Stimulated activated CD4-positive, alpha-beta T cell treated with anti-CD3 and anti-CD28 coated beads, Interleukin-12 subunit alpha, Interleukin-12 subunit beta, amount 100 ng/mL, for 48 hours (primary cell): Measurements from ENCODE around the gene RBM20.
"Not testable (repeated sequence)": the region's sequence is repeated elsewhere in the genome, so short reads cannot be mapped to it uniquely, and the experiment has no call there.

Experiments
- DNase-seq, 3 donors: peaks; one replicate each; pipeline ENCODE4 v3.0.0-alpha.2; 2020; ENCODE audit warnings: low read depth in 2 of 3, low spot score in 1 of 3

The RBM20 gene

DNA sequence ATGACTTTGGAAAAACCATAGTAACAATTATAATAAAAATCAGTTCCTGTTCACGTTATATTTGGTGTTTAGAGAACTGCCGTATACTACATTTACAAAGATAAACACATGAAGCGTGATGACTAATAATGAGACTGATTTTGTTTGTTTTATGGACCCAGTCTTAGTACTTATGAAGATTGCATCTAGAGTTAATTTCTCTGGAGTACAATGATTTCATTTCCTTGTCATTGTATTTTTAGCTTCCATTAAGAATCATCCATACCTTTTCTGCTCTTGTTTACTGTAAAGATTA lies 2.9 kb downstream of the RBM20 start:
- DNase-seq: no peak

DNA sequence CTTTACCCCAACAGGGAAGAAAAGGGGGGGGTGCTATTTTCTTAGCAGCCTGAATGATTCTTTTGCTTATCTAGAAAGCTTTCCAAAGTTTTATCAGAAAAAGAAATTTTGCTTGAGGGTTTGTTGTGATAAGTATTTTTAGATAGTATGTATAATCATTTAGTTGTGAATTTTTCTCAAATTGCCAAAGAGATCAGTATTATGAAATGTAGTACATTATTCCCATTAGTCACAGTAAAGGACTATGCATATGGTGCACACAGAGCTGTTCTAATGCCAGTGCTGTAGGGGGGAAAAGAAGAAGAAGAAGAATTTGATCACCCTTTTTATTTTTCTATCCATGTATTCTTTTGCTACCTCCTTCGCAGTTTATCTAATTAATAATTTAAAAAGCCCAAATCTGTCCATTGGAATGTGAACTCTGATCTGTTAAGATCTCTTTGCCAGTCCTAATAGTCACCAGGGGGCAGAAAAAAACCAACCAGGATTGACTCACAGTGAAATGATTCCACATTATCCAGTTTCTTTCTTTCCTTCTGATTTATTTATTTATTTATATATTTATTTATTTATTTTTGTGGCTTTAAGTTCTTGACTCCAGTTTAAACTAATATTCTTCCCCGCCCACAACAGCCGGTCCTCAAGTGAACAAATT lies 4.7 kb downstream of the RBM20 start:
- no peak for DNase-seq

DNA sequence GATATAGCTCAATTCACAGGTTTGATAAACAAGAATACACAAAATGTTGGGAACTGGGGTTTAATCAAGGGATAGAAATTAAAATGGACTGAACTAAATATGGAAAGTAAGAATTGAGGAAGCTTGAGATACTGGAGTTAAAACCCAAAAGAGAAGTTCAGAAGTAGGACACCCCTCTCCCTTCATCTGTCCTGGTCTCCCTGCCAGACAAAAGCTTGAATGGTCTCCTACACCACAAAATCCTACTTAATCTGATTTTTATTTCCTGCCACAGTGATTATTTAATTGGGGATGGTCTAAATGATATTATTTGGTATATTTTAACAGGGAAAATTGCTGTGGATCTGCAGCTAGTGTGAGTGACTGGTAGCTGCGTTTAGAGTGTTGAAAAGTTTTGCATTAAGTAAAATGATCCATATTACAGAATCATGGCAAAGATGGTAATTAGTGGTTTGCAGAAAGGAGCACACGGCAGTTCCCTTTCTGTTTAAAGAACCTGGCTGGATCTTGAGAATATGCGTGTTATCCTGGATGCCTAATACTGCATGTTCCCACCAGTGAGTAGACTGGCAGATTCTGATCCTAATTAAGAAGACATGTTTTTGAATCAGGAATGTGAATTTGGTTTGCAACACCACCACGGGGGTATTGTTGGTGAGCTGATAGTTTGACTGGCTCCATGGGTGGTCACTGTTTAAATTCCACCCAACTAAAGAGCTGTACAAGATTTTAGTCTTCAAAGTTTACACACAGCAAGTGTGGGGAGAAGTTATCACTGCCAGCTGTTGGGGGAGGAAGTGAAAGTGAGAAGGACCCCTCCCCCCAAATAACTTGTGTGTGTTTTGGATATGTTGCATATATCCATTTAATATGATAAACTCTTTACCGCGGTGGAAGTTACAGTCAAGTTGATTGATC lies 5.5 kb downstream of the RBM20 start:
- no peak for DNase-seq

DNA sequence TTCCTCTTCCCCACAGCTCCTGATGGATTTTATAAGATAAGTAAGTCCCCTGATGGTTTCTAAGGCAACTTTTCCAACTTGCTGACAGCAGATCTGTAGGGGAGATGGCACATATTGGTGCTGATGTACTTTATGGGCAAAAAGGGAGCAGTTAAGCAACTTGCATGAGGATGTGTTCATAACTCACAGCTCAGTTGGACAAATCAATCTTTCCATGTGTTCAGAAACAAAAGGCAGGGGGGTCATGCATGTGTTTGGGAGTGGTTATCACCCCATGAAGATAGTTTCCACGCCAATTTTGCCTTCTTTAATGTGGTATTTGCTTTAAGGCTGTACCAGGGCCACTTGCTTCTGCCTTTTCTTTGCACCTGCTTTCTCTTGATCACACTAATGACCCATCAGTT lies 6.1 kb downstream of the RBM20 start:
- DNase-seq: no peak

DNA sequence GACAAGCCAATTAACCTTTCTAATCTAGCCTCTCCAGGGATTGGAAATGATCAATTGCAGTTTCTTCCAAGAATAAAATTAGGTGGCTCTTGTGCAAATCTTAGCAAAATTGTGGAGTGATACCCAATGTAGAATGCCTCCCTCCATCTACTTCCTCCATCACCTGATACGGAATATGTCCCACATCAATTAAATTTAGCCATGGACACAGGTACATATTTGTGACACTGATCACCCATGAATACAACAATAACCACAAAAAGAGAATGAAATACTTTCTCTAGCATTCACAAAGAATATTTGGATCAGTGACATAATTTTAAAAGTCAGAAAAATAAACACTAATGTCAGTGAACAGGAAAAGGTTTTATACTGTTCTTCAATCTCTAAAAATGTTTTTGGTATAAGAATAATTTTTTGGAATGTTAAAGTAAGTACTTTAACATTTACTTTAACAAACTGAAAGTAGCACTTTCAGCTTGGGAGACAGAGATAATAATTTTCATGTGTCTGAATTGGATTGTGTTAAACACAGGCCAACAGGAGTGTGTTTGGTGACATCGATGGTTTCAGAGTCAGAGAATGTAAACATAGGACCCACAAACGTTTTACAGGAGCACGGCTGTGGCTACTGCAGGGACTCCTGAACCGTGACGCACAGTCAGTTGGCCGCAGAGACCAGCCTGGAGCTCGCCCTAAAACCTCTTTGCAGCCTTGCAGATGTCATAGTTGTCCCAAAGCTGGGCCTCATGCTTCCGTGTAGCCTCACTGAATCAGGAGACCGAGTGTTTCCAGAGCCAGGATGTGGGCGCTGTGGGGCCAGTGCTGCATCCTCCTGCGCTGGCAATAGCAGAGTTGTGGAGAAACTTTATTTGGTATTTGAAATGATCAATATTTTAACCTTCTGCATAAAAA lies 7.2 kb downstream of the RBM20 start:
- no peak for DNase-seq

DNA sequence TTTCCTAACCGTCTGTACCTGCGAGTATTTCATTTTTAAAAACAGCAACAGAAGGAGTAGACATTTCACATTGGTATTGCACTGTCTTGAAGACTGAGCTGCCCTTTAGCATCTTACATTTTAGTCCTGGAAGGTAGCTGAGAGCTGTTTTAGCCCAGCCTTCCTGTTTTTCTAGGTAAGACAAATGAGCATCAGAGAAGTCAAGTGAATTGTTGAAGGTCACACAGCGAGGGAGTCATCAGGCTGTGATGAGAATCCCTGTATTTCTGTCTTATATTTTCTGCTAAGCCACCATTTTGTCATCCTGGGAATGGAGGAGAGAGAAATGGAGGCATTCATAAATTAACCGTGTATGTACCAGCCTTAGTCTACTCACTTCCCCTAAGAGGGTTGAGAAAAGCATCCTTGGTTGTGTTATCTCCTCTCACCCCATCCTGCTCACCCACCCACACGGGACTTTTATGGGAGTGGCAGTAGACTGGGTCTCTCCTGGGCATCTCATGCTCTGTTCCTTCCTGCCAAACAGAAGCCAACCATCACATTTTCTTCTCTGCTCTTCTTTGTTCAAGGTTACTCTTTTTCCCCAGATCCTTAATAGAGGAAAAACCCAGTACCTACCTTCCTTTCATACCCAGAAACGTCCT lies 8.5 kb downstream of the RBM20 start:
- DNase-seq: no peak

DNA sequence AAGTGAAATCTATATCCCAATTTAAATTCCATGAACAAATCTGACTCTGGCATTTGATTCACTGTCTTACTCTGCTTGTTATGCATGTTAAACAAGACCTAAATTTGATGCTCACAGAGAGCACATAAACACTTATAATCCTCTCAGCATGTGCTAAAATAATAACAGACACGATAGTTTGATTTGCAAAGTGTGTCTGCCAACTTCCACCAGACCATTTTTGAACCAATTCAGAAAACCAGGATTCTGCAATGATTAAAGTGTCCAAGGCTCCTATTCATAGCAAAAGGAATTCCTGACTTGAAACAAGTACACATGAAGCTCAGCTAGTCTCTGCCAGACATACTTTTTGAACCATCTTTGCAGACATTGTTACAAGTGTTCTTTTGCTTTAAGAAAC lies 11.2 kb downstream of the RBM20 start:
- no peak for DNase-seq

DNA sequence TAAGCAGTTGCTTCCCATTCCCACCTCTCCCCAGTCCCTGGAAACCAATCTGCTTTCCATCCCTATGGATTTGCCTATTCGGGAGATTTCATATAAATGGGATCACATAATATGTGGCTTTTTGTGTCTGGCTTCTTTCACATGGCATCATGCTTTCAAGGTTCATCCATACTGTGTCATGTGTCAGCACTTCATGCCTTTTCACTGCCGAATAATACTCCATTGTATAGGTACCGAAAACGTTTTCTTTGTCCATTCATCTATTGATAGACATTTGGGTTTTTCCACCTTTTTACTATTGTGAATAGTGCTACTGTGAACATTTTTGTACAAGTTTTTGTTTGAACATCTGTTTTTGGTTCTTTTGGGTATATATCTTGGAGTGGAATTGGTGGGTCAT lies 12.5 kb downstream of the RBM20 start:
- DNase-seq: no peak

DNA sequence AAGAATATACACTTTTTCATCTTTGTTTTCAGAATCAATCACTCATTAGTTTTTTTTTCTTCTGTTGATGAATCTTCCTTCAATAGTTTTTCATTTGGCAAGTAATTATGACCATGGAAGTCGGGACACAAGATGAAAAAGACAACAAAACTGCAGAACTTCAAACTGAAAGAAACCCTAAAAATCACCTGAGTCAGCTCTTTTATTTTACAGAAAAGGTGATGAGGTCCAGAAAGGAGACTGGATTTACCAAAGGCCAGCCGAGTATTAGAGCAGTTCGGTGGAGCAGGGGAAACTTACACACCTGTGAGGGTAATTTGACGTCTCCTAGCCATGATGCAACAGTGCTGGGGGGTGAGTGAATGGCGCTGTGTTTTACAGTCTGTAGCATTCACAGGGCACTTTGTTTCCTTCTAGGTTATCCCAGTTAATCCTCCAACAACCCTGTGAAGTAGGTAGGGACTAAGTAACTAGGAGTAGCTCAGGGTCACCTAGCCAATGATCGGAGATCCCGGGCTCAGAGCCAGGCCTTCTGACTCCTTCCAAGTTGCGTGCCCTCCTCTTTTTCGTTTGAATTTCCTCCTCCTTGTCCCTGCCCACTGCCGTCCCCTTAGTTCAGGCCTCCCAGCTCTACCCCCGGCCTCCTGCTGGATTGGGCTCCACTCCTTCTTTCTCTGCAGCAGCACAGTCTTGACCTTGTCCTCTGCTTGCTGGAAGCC lies 14.0 kb downstream of the RBM20 start:
- no peak for DNase-seq

DNA sequence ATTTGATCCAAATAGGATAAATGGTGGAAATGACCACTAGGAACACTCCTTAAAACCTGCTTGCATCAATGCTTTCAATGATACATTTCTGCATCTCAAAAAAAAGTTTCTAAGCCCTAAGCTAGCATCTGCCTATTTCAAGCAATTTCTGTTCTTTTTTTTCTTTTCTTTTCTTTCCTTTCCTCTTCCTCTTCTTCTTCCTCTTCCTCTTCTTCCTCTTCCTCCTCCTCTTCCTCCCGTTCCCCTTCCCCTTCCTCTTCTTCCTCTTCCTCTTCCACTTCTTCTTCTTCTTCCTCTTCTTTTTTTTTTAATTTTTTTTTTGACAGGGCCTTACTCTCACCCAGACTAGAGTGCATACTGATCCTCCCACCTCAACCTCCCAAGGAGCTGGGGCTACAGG lies 15.4 kb downstream of the RBM20 start:
- DNase-seq: no peak

DNA sequence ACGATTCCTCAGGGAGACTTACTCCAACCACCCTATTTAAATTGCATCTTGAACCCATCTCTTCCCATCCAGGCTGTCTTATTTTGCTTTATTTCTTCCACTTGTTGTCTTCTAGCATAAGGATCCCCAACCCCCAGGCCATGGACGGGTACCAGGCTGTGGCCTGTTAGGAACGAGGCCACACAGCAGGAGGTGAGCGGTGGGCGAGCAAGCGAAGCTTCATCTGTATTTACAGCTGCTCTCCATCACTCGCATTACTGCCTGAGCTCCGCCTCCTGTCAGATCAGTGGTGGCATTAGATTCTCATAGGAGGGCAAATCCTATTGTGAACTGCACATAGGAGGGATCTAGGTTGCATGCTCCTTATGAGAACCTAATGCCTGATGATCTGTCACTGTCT lies 16.2 kb downstream of the RBM20 start:
- DNase-seq: not testable (repeated sequence)

DNA sequence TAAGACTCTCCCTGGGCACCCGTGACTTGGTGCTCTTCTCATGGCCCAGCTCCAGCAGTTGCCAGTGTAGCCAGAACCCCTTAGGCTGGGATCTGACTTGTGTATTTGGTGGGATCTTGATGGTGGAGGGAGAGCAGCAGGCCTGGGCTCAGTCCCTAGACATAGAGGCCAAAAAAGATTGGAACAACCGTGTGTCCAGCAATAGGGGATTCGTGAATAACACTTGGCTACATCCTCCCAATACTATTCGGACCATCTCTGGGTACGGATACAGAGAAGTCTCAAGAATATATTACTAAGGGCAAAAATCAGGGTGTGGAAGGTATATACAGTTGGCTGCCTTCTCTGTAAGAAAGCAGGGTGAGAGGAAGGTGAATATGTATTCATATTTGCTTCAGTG lies 17.2 kb downstream of the RBM20 start:
- no peak for DNase-seq

DNA sequence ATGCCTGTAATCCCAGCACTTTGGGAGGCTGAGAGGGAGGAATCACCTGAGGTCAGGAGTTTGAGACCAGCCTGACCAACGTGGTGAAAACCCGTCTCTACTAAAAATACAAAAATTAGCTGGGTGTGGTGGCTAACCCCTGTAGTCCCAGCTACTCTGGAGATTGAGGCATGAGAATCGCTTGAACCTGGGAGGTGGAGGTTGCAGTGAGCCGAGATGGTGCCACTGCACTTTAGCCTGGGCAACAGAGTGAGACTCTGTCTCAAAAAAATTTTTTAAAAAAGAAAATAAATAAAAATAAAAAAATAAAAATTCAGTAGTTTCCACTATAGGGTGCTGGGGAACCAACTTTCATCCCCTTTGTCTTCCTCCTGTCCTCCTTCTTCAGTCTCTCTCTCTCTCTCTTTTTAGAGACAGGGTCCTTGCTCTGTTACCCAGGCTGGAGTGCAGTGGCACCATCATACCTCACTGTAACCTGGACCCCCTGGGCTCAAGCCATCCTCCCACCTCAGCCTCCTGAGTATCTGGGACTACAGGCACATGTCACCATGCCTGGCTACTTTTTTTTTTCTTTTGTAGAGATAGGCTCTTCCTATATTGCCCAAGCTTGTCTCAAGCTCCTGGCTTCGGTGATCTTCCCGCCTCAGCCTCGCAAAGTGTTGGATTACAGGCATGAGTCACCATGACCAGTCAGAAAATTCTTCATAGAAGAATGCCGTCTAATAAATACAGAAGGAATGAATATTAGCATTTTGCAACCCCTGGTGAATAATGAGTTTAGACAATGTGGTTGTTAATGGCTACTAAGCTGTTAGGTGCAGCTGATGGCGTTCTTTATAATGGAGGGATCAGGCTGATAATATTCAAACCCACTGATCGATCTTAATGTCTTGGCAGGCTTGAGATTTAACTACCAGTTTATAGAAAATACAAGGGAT lies 20.6 kb downstream of the RBM20 start:
- DNase-seq: no peak

DNA sequence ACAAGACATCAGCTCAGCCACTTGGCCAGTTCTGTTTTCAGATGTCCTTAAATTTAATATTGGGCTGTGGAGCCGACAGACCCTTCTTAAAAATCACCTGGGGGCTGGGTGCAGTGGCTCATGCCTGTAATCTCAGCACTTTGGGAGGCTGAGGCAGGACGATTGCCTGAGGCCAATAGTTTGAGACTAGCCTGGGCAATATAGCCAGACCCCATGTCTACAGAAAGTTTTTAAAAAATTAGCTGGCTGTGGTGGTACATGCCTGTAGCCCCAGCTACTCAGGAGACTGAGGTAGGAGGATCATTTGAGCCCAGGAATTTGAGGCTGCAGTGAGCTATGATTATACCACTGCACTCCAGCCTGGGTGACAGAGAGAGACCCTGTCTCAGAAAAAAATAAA lies 22.1 kb downstream of the RBM20 start:
- DNase-seq: not testable (repeated sequence)

DNA sequence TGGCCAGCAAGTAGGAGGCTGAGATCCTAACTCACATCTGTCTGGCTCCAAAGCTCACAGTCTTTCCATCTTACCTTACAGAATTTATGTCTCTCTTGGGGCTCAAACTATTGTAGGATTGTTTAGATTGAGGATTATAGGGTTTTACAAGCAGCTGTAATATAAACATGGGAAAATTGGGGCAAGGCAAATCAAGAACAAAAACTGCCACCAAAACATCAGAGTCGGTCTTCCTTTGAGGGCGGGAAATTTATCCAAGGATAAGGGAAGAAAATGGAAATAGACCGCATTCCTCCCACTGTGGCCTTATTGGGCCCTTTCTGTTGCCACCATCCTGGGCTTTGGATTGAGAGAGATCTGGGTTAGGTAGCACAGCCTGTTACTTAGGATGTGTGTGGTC lies 22.5 kb downstream of the RBM20 start:
- DNase-seq: no peak

DNA sequence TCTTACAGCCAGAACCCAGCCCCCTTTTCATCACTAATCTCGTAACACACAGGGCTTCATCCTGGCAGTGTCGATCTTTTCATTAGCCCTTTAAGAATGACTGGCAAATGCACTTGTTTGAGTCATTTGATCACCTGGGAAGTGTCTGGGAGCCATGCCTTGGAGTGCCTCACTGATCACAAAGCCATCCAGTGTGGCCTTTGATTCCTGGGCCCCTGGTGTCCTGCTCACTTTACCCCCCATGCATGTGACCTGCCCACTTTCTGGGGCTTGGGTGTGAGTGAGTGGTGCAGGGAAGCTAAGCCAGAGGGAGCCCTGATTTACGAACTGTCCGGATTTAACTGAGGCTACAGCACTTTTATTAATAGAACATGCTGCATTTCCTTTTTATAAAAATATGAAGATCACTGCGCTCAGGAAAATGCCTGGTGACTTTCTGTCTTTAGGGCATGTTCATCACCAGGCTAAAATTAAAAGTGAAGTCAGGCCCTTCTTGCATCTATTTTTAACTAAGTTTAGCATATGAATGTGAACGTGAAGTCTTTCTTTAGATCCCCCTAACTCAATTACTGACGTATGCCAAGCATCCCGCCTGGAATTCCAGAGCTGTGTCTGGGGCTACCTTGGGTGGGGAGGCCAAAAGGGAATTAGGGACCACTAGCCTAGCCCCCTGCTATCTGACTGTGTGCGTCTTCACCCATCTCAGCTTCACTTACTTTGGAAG lies 23.6 kb downstream of the RBM20 start:
- DNase-seq: no peak

DNA sequence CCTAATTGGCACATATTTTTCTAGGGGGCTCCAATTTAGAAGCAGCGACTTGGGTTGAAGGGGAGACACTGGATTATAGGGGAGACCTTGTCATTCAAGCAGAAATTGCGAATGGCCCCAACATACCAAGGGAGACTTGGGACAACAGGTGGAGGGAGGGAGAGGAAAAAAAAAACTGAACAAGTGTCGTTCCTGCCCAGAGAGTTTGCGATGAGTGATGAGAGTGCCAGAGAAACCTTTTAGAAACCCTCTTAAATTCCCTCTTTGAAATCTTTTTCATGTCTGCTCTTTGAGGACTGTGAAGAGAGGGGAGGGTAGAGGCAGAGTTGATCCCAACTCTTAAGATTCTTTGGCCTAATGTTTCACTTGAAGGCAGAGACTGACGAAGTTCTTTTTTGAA lies 24.3 kb downstream of the RBM20 start:
- no peak for DNase-seq

DNA sequence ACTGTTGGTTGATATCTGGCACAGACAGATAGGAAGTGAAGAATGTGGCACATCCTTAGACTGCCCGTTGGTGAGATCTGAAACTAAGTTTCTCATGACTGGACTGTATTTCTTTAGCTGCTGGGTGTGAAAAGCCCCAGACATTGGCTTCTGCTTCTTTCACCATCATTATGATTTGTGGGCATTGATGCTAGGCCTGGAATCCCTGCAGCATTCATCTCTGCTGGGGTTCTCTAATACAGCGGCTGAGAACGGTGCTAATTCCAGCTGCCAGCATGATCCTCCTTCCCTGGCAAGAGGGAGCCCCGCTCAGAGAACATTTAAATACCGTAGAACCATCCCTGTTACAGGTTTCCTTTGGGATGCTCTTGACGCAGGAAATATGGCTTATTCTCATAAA lies 26.2 kb downstream of the RBM20 start:
- no peak for DNase-seq
